Measurements from ENCODE around the gene RUNDC3A. TPM values are rescaled to one million over a fixed set of nuclear protein-coding genes. Genes with fewer than 3 reads are reported as not detected.

Gene RUNDC3A
- total RNA-seq, 2 experiments from 2014 or later: 0.22 TPM; not detected in 1

DNA sequence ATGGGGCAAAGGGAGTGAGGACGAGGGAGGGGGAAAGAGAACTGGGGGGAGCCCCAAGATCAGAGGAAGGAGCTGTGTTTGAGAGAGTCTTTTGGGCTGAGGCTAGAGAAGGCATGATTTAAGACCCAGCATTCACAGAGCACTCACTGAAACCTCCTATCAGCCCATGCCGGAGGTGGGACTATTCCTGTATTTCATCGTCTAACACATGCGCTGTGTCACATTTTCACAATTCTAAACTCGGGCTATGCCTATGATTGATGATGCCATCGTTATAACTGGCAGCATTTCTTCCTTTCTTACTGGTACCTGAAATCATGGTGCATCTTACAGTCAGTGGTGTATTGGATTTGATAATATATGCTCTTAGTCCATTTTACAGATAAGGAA lies 51.7 kb downstream of the RUNDC3A start:
- H3K27ac Mint-ChIP-seq: no peak overlapping the region
- intact Hi-C loops (cut with micrococcal nuclease): no loop called here
- no peak overlapping the region for H3K4me3 Mint-ChIP-seq
- ChIA-PET POLR2A (interaction anchor here (0.7 to 1.0 kb wide), 2 partner anchors 150 to 167 kb away, joined by 3 to 4 read pairs; no protein-coding TSS in a partner anchor), CTCF (interaction anchor here (1.2 to 5.2 kb wide), 4 partner anchors 8 to 156 kb away, joined by 4 to 51 read pairs (median 10); partner anchors contain the start of gene GRN)
- H3K27me3 Mint-ChIP-seq: peaks cover 7% of the 10 kb centered on the region
- no peaks in the 10 kb centered on the region for H3K36me3 Mint-ChIP-seq (ENCODE audit: low read depth)
- H3K9me3 Mint-ChIP-seq: no peaks in the 10 kb centered on the region
- ATAC-seq: no peak
- peaks cover 2% of the 10 kb centered on the region for H3K4me1 Mint-ChIP-seq (ENCODE audit: low read depth)
- TF ChIP-seq, protein P1, sequence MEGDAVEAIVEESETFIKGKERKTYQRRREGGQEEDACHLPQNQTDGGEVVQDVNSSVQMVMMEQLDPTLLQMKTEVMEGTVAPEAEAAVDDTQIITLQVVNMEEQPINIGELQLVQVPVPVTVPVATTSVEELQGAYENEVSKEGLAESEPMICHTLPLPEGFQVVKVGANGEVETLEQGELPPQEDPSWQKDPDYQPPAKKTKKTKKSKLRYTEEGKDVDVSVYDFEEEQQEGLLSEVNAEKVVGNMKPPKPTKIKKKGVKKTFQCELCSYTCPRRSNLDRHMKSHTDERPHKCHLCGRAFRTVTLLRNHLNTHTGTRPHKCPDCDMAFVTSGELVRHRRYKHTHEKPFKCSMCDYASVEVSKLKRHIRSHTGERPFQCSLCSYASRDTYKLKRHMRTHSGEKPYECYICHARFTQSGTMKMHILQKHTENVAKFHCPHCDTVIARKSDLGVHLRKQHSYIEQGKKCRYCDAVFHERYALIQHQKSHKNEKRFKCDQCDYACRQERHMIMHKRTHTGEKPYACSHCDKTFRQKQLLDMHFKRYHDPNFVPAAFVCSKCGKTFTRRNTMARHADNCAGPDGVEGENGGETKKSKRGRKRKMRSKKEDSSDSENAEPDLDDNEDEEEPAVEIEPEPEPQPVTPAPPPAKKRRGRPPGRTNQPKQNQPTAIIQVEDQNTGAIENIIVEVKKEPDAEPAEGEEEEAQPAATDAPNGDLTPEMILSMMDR (IDR thresholded peaks at IDR 0.05): no peak
- DNase-seq: no peak

DNA sequence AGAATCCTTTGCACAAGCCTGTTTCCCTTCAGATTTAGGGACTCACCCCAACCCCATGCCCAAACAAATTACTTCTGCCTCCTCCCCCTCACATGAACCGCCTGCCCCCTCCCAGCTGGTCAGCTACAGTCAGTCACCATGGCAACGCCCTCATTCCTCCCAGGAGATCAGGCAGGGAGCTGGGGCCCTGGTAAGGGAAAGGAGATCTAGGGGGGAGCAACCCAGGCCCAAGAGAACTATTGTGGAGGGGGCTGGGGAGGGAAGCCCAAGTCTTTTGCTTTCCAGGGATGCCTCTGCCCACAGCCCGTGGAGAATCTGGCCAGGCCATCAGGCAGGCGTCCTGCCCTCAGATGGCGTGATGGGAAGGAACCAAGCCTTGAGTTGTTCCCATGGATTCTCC lies 52.4 kb downstream of the RUNDC3A start:
- intact Hi-C loops (cut with micrococcal nuclease): no loop called here
- Mint-ChIP-seq H3K36me3 (ENCODE audit: low read depth) (no peaks in the 10 kb centered on the region), H3K9me3 (no peaks in the 10 kb centered on the region), H3K27ac (no peak overlapping the region), H3K4me3 (no peak overlapping the region), H3K4me1 (ENCODE audit: low read depth) (peaks cover 2% of the 10 kb centered on the region), H3K27me3 (peaks cover 7% of the 10 kb centered on the region)
- ATAC-seq (no peak), DNase-seq (no peak)
- ChIA-PET POLR2A (interaction anchor here (1.0 kb wide), 1 partner anchor 151 kb away, joined by 4 read pairs; no protein-coding TSS in a partner anchor), CTCF (interaction anchor here (2.7 to 5.2 kb wide), 4 partner anchors 9 to 151 kb away, joined by 9 to 51 read pairs (median 26); partner anchors contain the start of gene GRN)
- TF ChIP-seq, protein P1 (IDR thresholded peaks at IDR 0.05): no peak

DNA sequence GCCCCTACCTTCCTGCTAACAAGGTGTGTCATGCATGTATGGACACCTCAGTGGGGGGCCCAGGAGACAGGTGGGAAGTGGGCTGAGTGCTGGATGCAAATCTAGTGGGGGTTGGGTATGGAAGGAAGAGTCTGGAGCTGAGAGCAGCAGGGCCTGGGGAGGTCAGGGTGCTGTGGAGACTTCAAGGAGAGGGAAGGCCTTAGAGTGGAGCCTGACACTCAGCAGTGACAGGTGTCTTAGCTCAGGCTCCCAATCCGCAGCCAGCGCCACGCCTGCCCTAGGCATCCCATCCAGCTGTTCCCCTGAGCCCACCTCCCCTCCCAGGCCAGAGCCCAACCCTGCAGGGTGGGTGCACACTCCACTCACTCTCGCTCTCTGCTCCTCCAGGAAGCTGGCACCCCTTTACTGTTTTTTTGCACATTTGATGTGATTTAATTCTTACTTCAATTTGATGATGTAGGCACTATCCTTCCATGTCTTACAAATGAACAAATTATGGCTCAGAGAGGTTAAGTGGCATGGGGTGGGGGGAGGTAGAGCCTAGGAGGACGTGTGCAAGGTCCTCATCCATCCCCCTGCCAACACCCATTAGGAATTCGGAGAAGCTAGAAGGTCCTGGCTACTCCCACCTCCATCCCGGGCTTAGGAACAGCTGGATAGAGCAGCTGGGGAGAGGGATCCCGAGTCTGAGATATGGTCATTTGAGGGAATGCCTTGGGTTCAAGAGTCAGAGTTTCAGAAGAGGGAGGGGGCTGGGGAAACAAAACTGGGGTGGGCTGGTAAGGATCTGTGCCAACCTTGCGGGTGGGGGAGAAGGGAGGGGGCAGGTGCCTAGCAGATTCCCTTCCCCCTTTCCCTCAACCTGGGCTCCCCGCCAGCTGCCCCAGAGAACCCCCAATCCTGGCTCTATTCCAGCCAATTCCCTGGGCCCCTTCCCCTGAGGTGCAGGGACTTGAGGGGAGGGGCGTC lies 53.2 kb downstream of the RUNDC3A start:
- intact Hi-C loops (cut with micrococcal nuclease): no loop called here
- Mint-ChIP-seq H3K27ac (no peak overlapping the region), H3K4me3 (no peak overlapping the region), H3K4me1 (ENCODE audit: low read depth) (peaks cover 2% of the 10 kb centered on the region), H3K27me3 (peaks cover 12% of the 10 kb centered on the region), H3K9me3 (no peaks in the 10 kb centered on the region), H3K36me3 (ENCODE audit: low read depth) (no peaks in the 10 kb centered on the region)
- no peak for ATAC-seq
- DNase-seq: no peak
- CTCF ChIA-PET: interaction anchor here (2.7 to 5.2 kb wide), 4 partner anchors 9 to 151 kb away, joined by 9 to 51 read pairs (median 26); partner anchors contain the start of gene GRN
- TF ChIP-seq, protein P1 (IDR thresholded peaks at IDR 0.05): no peak
- POLR2A ChIA-PET: interaction anchor here (0.7 kb wide), 1 partner anchor 1353 kb away, joined by 3 read pairs; no protein-coding TSS in a partner anchor

DNA sequence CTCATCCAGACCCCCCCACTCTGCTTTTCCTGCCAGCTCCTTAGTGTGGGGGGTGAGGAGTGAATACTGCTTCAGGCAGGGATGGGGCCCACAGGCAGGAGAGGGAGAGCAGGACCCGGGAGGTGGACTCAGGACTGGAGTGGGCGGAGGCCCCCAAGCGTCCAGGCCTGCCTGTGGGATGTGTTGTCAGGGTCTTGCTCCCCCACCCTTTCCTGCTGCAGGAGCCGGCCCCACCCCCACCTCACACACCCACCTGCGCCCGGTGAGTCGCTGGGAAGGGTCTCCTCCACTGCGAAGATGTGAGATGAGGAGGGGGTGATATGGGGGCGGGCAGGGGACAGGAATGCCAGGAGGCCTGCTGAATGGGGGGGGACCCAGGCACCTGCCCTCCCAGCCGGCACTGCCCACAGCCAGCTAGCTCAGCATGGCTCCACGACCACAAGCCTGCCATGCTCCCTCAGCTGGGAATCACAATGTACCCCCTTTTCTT lies 54.1 kb downstream of the RUNDC3A start:
- no peaks in the 10 kb centered on the region for H3K36me3 Mint-ChIP-seq (ENCODE audit: low read depth)
- no peak overlapping the region for H3K4me3 Mint-ChIP-seq
- CTCF ChIA-PET: interaction anchor here (1.1 to 5.2 kb wide), 13 partner anchors 9 to 176 kb away, joined by 3 to 51 read pairs (median 6); partner anchors contain the start of genes GRN and TMUB2
- no peaks in the 10 kb centered on the region for H3K9me3 Mint-ChIP-seq
- TF ChIP-seq, protein P1 (IDR thresholded peaks at IDR 0.05): no peak
- POLR2A ChIA-PET: interaction anchor here (1.7 kb wide), 1 partner anchor 25 kb away, joined by 6 read pairs; no protein-coding TSS in a partner anchor
- no peak overlapping the region for H3K27ac Mint-ChIP-seq
- H3K4me1 Mint-ChIP-seq (ENCODE audit: low read depth): peaks cover 2% of the 10 kb centered on the region
- DNase-seq (no peak), ATAC-seq (no peak)
- intact Hi-C loops (cut with micrococcal nuclease): no loop called here
- H3K27me3 Mint-ChIP-seq: peaks cover 12% of the 10 kb centered on the region
